NCI-H1417 treated with DMSO at 0.1 percent for 48 hours (cell line): Measurements from ENCODE around the gene MAS1L.

Experiments used
- DNase-seq: peaks from one replicate; lab custom pipeline; 2025; lab: John Stamatoyannopoulos, UW

The MAS1L gene

DNA sequence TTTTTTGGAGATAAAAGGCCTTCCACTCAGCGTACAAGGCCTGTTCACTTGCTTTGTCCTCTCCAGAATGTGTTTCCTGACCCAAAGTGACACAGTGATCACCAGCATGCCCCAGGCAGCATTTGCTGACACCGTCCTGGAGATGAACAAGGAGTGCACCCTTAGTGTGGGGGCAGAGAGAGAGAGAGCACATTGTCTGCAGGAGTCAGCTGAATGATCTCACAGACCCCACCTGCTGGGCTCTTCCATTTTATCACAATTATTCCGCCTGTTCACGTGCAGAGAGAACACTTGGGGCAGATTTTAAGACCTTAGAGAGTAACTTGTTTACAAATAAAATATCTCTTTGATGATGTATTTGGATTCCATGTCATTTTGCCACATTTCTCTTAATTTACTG is 22.4 kb upstream of the MAS1L start:
- DNase-seq, result no peak

DNA sequence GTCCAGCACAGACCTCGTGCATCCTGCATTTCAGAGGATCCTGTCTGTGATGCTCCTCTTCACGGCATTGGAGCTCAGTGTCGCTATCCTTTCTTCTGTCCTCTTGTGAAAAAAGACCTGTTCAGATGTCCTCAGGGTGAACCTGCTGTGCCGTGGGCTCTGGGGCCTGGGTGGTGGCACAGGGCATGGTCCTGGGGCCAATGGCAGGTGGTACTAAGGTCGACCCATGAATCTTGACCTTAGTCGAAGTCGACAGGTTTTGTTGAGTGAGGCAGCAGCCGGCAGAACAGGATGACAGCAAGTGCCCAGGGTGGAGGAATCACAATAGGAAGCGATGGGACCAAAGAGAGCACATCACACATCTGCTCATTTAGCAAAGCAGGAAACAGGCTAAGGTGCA is 22.0 kb upstream of the MAS1L start:
- no peak for DNase-seq

DNA sequence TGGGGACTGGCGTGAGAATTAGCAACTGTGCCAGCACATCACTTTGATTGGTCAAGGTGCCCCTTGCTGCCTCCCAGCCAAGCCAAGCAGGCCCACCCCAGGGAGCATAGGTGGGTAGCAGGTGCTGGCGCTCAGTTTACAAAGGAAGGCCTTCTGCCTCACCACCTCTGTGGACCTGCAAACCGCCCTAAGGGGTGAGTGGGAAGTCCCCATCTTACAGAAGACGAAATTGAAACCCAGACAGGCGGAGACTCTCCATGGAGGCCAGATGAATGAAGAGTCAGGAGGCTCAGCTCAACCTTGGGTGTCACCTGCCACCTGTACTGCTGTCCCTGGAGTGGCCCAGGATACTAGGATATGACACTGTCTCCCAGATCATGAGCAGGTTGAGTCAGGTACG is 21.5 kb upstream of the MAS1L start:
- no peak for DNase-seq

DNA sequence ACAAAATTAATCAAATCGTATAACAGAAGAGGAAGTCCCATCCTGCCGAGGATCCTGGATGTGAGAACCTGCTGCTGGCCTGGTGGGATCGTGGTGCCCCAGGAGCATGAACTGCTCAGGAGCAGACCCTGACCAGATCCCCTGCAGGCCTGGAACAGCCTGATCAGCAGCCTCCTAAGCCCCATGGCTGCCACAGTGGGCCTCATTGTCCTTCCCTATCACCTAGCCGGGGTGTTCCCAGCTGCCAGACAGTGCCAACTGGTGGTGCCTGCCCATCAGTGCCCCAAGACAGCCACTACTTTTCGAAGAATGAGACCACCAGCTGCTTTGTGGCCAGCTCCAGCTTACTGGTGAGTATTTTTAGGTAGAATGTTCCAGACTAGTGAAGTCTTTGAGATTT is 19.6 kb upstream of the MAS1L start:
- no peak for DNase-seq

DNA sequence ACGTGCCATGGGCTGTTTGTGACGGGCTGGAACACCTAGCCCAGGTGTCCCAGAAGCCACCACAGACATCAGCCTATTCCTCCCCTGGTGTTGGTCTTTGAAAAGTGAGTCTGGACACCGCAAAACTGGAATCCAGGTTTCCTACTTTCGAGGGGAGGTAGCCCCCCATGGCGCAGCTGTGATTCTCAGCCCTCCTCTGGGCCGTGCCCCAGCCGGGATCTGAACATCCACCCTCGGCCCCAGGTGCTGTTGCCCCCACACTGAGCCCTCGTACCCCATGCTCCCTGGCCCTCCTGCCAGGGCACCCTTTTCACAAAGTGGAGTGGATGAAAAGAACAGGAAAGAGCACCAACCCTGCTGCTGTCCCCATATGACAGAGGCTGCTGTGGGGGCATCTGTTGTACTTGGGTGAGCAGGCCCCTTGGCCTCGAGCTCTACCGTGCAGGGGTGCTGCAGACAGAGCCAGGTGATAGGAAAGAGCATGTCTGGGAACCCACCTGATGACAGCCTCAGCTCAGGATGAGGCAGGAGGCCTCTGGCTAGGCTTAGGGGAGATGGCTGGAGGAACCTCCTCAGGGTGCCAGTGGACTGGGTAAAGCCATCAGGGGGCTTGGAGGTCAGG is 18.8 kb upstream of the MAS1L start:
- DNase-seq, result no peak

DNA sequence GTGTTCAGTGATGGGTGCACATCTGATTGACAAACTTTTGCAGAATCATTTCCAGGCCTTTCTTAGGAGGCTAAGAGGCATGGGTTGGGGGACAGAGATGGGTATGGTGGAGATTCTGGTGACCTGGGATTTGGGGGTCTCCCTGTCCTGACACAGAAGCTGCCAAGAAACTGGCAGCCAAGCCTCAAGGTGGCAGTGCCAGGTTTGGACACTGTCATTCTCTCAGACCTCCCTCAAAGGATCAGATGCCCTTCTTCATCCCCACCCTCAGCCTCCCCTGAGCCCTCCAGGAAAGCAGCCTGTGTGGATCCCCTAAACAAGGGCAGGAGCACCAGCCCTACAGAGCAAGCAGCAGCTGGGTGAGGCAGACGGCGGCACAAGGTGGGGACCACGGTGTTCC is 18.1 kb upstream of the MAS1L start:
- DNase-seq, result no peak

DNA sequence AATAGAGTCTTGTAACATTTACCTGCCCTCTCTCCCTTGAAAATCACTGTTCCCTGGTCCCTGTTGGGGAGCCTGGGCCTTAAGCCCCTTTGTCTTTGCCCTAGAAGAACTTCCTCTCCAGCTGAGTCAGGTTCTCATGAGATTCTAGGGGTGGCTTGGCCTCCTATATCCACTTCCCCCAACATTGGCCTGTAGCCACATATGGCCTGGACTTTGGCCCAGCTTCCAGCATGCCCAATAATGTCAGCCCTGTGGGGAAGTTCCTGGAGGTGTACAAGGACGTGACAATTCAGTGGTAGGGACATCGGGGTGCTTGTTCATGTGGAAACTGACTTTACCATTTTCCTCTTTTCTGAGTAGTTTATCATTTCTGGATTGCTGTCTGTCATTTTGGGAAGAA is 17.2 kb upstream of the MAS1L start:
- DNase-seq, result no peak

DNA sequence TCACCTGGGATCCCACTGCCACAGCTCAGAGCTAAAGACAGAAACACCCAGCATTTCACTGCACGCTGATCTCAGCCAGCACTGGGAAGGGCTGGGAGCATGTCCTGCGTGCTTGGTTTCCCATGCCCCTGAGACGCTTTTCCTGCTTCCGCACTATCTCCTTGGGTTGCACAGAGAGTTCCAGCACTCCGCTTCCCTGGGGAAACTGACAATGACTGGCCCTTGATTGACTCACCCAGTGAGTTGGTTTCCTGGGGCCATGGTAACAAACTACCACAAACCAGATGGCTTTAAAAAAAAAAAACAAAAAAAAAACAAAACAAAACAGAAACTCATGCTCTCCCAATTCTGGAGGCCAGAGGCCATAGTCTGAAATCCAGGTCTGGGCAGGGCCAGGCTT is 14.8 kb upstream of the MAS1L start:
- no peak for DNase-seq

DNA sequence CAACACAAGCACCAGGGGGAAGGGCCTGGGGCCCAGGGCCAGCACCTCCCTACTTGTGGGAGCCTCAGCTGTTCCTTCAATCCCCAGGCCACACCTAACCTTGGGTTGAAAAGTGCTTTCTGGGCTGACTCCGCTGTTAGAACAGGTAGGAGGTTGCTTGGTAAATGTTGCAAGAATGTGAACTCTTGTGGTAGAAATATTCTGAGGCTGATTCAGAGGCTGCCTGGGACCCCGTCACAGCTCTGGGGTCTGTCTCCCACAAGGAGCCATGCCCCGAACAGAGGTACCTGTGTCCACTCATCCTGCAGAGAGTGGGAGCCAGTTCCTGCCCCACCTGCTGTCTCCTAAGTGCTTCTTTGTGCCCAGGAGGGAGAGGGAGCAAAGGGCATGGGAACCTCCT is 14.4 kb upstream of the MAS1L start:
- DNase-seq, result no peak

DNA sequence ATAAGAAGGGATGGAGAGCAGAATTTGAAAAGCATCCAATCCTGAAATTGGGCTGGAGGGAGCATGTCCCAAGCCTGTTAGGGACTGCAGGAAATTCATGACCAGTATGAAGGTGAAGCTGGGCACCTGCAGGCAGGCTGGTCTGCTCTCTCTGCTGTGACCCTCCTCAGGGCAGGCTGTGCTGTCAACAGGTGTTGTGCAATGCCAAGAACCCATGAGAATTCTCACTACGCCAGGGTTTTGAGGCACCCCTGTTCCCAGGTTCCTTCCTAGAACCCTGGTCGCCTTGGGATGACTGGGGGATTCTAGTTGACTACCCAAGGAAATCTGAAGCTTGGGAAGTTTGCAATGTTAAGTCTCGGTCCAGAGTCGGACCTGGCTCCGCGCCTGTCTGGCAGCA is 13.3 kb upstream of the MAS1L start:
- DNase-seq, result no peak

DNA sequence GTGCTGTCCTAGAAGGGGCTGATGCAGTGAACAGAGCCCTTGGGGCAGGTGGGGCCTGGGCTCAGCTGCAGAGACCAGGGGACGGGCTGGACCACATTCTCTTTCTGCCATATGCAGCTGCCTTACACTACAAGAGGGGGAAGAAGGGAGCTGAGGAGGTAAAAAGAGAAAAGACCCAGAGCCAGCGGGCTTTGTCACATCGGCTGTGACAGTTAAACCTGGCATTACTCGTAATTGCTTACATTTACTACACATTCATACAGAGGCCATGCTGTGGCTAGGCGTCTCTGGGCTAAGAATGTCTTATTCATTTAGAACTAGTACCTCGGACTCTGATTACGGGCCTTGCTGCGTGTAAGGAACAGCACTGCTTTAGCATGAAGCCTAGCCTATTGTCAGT is 12.8 kb upstream of the MAS1L start:
- DNase-seq, result no peak

DNA sequence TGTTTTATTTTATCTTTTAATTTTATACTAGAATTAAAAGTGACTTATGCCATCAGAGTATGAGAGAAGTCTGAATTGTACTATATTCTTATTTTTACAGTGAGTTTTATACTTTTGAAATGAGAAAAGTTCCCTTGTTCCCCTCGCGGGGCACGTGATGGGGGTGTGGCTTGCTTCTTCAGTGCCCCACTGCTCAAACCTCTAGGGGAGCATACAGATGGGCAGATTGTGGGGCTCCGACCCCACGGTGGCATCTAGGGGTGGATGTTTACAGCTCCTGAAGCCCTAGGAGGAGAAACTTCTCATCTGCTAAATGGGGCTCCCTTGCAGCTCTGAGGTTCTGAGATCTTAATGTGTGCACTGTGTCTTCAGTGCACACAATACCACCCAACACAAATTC is 11.9 kb upstream of the MAS1L start:
- DNase-seq, result no peak

DNA sequence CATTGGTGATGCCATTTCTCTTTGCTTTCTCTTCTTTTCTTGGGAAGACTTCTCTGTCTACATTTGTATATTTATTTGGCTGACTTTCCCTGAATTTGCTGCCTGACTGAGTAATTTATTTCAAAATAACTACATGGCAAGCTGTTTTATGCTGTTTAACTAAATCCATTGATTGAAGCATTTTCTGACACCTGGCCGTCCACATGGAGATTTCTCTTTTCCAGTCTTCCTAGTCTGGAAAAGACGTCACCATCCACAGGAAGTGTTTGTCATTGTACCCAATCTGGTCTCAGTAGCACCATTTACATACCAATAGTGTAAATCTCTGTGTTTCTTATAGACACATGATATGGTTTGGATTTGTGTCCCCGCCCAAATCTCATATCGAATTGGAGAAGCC is 9.2 kb upstream of the MAS1L start:
- DNase-seq, result no peak

DNA sequence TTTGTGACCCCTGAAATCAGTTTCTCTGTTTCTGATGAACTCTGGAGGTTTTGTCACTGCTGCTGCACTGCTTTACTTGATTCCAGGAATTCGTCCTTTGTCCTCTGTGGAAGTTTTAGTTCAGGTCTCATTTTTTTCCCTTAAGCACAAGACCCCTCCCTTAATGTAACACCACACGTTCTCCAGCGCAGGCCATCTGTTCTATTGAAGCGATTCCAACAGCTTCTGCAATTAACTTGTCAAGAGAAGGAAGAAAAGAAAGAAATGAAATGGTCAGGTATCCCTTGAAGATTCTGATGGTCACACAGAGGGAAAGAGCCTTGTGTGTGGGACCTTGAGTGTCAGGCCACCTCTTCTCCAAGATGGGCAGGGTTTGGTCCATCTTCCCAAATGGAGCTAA is 7.8 kb upstream of the MAS1L start:
- no peak for DNase-seq

DNA sequence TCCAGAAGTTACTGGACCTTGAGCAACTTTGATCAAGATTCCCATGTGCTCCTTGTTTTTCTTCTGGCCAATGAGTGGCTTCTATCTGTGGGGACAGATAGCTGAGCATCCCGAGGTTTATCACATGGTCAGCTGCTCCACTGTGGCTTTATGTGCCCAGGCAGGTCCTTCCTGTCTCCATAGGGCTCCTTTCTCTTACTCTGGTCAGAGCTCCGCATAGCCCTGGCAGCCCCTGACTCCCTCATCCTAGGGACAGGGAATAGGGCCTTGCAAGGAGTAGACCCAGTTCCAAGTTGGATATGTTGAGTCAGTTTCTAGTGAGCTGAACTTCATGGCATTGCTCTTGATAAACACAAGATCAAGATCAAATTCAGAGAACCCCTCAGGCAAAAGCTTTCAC is 6.4 kb upstream of the MAS1L start:
- DNase-seq, result no peak

DNA sequence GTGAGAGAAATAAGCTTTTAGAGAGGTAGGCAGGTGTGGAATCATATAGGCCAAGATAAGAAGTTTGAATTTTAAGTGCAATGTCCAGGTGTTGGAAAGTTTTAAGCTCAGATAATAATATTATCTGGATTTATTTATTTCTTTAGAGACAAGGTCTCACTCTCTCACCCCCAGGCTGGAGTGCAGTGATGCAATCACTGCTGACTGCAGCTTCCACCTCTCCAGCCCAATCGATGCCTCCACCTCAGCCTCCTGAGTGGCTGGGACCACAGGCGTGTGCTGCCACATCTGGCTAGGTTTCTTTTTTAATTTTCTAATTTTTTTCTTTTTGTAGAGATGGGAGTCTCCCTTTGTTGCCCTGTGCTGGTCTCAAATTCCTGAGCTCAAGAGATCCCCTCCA is 5.5 kb upstream of the MAS1L start:
- no peak for DNase-seq

DNA sequence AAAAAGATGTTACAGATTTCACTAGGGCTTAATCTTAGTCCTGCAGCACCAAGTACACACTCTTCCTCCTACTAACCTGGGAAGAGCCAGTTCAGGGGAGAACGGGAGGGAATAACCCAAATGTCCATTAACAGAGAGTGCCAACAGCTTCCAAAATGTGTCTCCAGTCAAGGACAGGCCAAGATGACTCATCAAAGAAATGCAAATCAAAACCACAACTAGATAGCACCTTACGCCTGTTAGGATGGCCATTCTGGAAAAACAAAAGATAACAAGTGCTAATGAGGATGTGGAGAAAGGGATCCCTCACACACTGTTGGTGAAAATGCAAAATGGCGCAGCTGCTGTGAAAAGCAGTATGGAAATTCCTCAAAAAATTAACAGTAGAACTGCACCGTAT is 3.8 kb upstream of the MAS1L start:
- no peak for DNase-seq

DNA sequence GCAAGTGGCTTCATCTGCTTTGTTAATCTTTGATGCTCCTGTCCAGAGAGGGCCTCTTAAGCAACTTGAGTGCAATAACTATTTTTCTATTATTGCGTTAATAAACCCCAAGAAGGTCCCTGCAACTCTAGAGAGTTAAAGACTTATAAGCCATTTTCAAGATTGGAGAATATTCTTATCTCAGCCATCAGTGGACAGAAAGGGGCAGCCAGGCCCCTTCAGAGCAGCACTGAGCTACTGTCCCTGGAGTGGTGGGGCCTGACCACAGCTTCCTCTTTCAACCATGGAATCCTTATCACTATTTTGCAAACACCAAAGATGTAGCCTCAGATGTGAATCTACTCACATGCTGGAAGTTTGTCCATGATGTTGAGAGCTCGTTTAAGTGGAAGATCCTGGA is 2.8 kb upstream of the MAS1L start:
- no peak for DNase-seq

DNA sequence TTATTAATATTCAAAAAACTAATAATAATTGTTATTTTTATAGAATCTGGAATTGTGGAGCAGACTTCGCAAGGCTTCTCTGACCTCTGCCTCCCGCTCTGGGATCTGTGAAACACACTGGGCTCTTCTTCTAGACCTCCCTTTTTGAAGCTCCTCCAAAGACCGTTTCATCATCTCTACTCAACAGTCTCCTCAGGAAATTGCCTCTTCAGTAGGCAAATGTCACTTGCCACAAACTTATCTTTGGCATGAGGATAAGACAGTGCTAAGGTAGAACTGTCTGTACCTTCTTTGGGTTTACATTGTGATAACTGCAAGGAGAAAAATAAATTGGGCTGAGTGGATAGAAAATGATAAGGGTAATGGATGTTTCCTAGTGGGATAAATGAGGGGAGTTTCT is 2.3 kb upstream of the MAS1L start:
- no peak for DNase-seq

DNA sequence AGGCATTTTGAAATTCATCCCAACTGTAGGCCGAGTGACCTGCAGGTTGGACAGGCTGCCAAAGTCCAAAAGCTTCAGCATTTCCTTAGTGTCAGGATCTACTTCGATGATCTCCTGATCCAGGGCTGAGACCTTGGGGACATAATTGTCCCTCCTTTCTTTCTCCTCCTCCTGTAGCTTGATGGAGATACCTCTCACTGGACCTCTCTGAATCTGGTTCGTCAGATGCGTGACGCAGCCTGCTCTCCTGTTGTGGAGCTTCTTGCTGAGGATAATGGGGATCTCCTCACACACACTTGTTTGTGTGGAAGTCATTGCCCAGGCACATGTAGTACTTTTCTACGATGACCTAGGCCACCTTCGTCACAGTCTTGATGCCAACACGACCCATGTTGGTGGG is 1.5 kb upstream of the MAS1L start:
- DNase-seq, result no peak

DNA sequence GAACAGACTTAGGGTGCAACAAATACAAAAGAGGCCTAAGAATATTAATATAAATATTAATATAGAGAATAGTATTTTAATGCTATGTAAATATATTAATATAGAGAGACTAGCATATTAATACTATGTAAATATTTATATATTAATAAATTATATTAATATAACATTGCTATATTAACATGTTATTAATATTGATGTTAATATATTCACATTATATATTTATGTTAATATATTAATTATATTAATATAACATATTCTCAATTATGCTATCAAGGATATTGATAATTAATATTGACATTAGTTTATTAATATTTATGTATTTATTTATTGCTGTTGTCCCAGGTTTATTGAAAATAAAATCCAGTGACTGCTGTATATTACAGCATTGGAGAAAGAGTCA is 1.1 kb upstream of the MAS1L start:
- no peak for DNase-seq

DNA sequence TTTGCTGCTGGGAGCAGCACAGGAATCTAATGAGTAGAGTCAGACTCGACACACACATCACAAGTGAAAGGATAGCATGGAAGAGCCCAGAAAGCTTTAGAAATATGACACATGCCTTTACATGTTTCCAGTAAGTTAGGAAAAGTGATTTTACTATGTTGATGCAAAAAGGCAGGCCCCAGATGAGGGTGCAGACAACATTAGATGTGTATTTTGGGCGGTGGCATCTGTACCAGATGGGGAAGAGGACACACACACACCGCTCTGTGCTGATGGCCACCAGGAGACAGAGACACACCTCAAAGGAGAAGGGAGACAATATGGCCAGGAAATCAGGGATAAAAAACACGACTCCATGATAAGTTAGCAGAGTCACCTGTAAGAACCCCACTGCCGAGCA is 625 bp downstream of the MAS1L start:
- DNase-seq, result no peak

DNA sequence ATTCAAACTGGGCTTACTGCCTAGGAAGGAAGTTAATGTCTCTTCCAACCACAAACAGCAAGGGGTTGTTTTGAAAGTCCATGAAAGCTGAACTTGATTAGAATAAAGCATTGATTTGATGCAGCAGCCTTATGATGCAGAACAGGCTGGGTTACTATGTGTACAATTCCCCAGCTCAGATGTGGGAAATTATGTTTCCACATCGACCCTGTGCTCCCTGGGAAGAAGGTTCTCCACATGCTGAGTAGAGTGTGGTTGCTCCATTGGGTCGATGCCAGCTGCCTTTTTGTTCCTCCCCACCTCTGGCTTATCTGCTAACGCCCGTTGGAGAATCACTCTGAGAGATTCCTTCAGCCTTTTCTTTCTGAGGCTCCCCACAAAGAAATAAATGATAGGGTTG is 1.2 kb downstream of the MAS1L start:
- DNase-seq, result no peak

DNA sequence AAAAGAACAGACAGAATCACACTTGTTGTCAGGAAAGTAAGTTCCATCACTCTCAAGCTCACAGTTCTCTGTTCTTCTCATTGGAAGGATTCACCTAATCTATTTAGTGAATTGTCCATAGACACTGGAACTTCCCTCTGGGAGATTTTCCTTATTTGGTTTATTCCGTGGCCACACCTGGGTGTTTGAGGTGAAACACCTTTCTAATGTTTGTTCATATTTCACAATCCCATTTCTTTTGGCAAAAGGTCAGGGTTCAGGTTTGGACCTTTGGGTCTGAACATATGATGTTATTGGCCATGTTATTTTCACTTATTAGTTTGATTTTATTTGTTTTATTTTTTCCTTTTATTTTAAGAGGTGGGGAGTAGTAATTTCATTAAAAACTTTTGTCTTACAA is 4.0 kb downstream of the MAS1L start:
- no peak for DNase-seq

DNA sequence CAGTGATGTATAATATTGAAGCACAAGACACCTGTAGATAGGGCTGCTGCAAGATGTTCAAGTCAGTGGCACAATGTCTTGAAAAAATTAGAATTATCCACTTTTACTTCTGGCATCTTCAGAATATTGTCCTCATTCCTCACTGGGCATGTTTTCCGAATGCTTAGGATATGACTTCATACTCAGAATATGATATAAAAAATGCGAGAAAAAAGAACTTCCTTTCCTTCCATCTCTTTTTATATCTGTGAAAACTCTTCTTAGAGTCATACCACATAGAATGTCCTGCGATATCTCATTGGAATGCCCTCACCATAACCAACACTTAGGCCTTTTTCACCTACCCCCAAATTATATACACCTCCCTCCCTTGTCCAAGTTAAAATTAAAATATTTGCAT is 4.6 kb downstream of the MAS1L start:
- no peak for DNase-seq
